ENCODE measurements around the gene ZCCHC2. TPM values are rescaled to one million over a fixed set of nuclear protein-coding genes. Genes with fewer than 3 reads are reported as not detected.

The ZCCHC2 gene
- total and polyA plus RNA-seq, 2 of the 13 experiments (the other 11 are each of a cell fraction or from before 2014, with no cell fraction given) = 62.5 to 76.1 TPM

GRCh38 chr18:62522504-62523254 is at the start of gene ZCCHC2 (continued):
- peak; percentile 78; the same call in 1 of the 2 replicates for TF ChIP-seq TFDP1 (CRISPR knock-in tag; IDR thresholded peaks at IDR 0.05; ENCODE audit: borderline replicate concordance)
- peak; percentile 95 for TF ChIP-seq ZNF670 (CRISPR knock-in tag; IDR thresholded peaks at IDR 0.05; ENCODE audit: borderline replicate concordance)
- TF ChIP-seq DZIP1 (CRISPR knock-in tag; IDR thresholded peaks at IDR 0.05) = peak; percentile 93
- TF ChIP-seq ZBTB3 (CRISPR knock-in tag; IDR thresholded peaks at IDR 0.05; ENCODE audit: borderline replicate concordance, low read depth) = peak; percentile 79; the same call in 1 of the 2 replicates
- TF ChIP-seq NR2F1 (CRISPR knock-in tag; IDR thresholded peaks at IDR 0.05) = 0 out of 4 replicates have a peak, but pooled peaks of 1 of the 2 experiments have one; percentile 18
- no peak for TF ChIP-seq THYN1 (CRISPR knock-in tag; IDR thresholded peaks at IDR 0.05; ENCODE audit: borderline replicate concordance, low read depth)
- peak; percentile 69; the same call in 1 of the 2 replicates for TF ChIP-seq ZFP1 (CRISPR knock-in tag; IDR thresholded peaks at IDR 0.05)
- TF ChIP-seq SP140L (CRISPR knock-in tag; IDR thresholded peaks at IDR 0.05; ENCODE audit: borderline replicate concordance) = peak; percentile 66; the same call in 1 of the 2 replicates
- peak; percentile 17; the same call in 1 of the 2 replicates for TF ChIP-seq LBX2 (CRISPR knock-in tag; IDR thresholded peaks at IDR 0.05; ENCODE audit: borderline replicate concordance)
- no peak for TF ChIP-seq HHEX (CRISPR knock-in tag; IDR thresholded peaks at IDR 0.05)
- no peak for TF ChIP-seq ZNF713 (CRISPR knock-in tag; IDR thresholded peaks at IDR 0.05)
- TF ChIP-seq ZNF260 (CRISPR knock-in tag; IDR thresholded peaks at IDR 0.05; ENCODE audit: borderline replicate concordance, low read depth) = no peak
- no peak for TF ChIP-seq FOXJ3 (CRISPR knock-in tag; IDR thresholded peaks at IDR 0.05; ENCODE audit: borderline replicate concordance)
- peak; percentile 94 for TF ChIP-seq IRF2 (CRISPR knock-in tag; IDR thresholded peaks at IDR 0.05)
- TF ChIP-seq ZNF292 (CRISPR knock-in tag; IDR thresholded peaks at IDR 0.05; ENCODE audit: borderline replicate concordance, low read depth) = 0 out of 2 replicates have a peak, but pooled peaks have one; percentile 21
- TF ChIP-seq ZNF672 (CRISPR knock-in tag; IDR thresholded peaks at IDR 0.05) = no peak
- TF ChIP-seq TEAD3 (CRISPR knock-in tag; optimal IDR thresholded peaks at IDR 0.05; ENCODE audit: borderline replicate concordance) = peak; percentile 66
- peak; percentile 84; the same call in 1 of the 2 replicates for TF ChIP-seq ZNF276 (CRISPR knock-in tag; IDR thresholded peaks at IDR 0.05; ENCODE audit: low read depth)
